ENCODE results near the gene GALNT10. TPM values are rescaled to one million over a fixed set of nuclear protein-coding genes. Genes with fewer than 3 reads are reported as not detected.

The GALNT10 gene
- total RNA-seq, 1 donor from 2014 or later = 10.2 TPM

DNA sequence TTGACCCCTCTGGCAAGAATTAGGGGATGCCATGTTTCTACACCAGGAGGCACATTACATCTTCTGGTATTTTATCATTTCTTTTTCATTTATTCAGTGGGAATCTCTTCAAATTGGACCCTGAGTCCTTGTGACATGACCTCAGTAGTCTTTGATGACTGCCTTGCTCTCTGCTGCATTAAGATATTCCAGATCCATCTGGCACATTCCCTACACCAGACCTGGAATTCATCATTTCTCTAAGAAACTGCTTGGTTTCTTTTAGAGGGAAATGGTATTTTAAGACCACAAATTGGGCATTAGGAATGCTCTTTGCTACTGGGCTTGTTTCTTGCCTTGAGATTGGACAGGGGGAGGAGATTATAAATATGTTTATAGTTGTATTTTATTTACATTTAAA is 61.0 kb downstream of the GALNT10 start:
- TF ChIP-seq CTCF (IDR thresholded peaks at IDR 0.05) (no peak), EZH2phosphoT487 (IDR thresholded peaks at IDR 0.05) (no peak), EZH2 (IDR thresholded peaks at IDR 0.05) (no peak)
- Histone ChIP-seq H2AFZ (replicated peaks) (no peak overlapping the region), H3K36me3 (no peaks in the 10 kb centered on the region), H3K4me2 (no peak overlapping the region), H3F3A (ENCODE audit: low read depth) (no peaks in the 10 kb centered on the region), H3K27ac (no peak overlapping the region), H3K9ac (no peak overlapping the region), H3K9me3 (ENCODE audit: low read depth) (no peaks in the 10 kb centered on the region), H3K79me2 (ENCODE audit: low read depth) (no peaks in the 10 kb centered on the region), H3K4me1 (no peaks in the 10 kb centered on the region), H3K27me3 (no peaks in the 10 kb centered on the region), H3K4me3 (no peak overlapping the region), H4K20me1 (ENCODE audit: low read depth) (no peaks in the 10 kb centered on the region)
- no peak overlapping the region for H3K4me3 Mint-ChIP-seq
- H3K9me3 Mint-ChIP-seq = peaks cover 4% of the 10 kb centered on the region
- H3K4me1 Mint-ChIP-seq = peaks cover 26% of the 10 kb centered on the region
- H3K27ac Mint-ChIP-seq = no peak overlapping the region
- DNase-seq (ENCODE audit: low spot score) = no peak
- no peaks in the 10 kb centered on the region for H3K27me3 Mint-ChIP-seq (ENCODE audit: insufficient read depth, low read depth)
- peaks cover 5% of the 10 kb centered on the region for H3K36me3 Mint-ChIP-seq

- H3K4me3 ChIP-seq = no peak overlapping the region
- no peaks in the 10 kb centered on the region for H3K4me1 ChIP-seq
- Mint-ChIP-seq H3K9me3 (no peaks in the 10 kb centered on the region), H3K4me1 (peaks cover 44% of the 10 kb centered on the region), H3K27me3 (ENCODE audit: insufficient read depth, low read depth) (no peaks in the 10 kb centered on the region), H3K4me3 (no peak overlapping the region), H3K27ac (no peak overlapping the region), H3K36me3 (peaks cover 5% of the 10 kb centered on the region)
- no peak for TF ChIP-seq EZH2 (IDR thresholded peaks at IDR 0.05)
- no peak for TF ChIP-seq CTCF (IDR thresholded peaks at IDR 0.05)
- TF ChIP-seq EZH2phosphoT487 (IDR thresholded peaks at IDR 0.05) = no peak
- no peaks in the 10 kb centered on the region for H3K36me3 ChIP-seq
- no peaks in the 10 kb centered on the region for H3F3A ChIP-seq (ENCODE audit: low read depth)
- H3K9me3 ChIP-seq (ENCODE audit: low read depth) = no peaks in the 10 kb centered on the region
- peaks cover under 1% of the 10 kb centered on the region for H3K27me3 ChIP-seq
- no peak for DNase-seq (ENCODE audit: low spot score)
- H3K27ac ChIP-seq = no peak overlapping the region
- no peaks in the 10 kb centered on the region for H4K20me1 ChIP-seq (ENCODE audit: low read depth)
- no peaks in the 10 kb centered on the region for H3K79me2 ChIP-seq (ENCODE audit: low read depth)
- no peak overlapping the region for H2AFZ ChIP-seq (replicated peaks)
- H3K4me2 ChIP-seq = no peak overlapping the region
- no peak overlapping the region for H3K9ac ChIP-seq
Measured at GRCh38 chr5:154253807-154254206, 63.3 kb downstream of the GALNT10 start.

- peaks cover 46% of the 10 kb centered on the region for H3K4me1 Mint-ChIP-seq
- peaks cover 5% of the 10 kb centered on the region for H3K36me3 Mint-ChIP-seq
- Histone ChIP-seq H4K20me1 (ENCODE audit: low read depth) (peaks cover 10% of the 10 kb centered on the region), H3K4me3 (no peak overlapping the region), H3K4me2 (no peak overlapping the region), H3K36me3 (no peaks in the 10 kb centered on the region), H3F3A (ENCODE audit: low read depth) (peaks cover 9% of the 10 kb centered on the region), H3K9me3 (ENCODE audit: low read depth) (no peaks in the 10 kb centered on the region), H3K79me2 (ENCODE audit: low read depth) (no peaks in the 10 kb centered on the region), H3K4me1 (peaks cover 10% of the 10 kb centered on the region), H3K27me3 (peaks cover 10% of the 10 kb centered on the region), H3K9ac (no peak overlapping the region), H2AFZ (replicated peaks) (no peak overlapping the region), H3K27ac (no peak overlapping the region)
- no peak for DNase-seq (ENCODE audit: low spot score)
- H3K27ac Mint-ChIP-seq = no peak overlapping the region
- H3K9me3 Mint-ChIP-seq = no peaks in the 10 kb centered on the region
- no peak for TF ChIP-seq EZH2phosphoT487 (IDR thresholded peaks at IDR 0.05)
- no peak for TF ChIP-seq CTCF (IDR thresholded peaks at IDR 0.05)
- no peak overlapping the region for H3K4me3 Mint-ChIP-seq
- H3K27me3 Mint-ChIP-seq (ENCODE audit: insufficient read depth, low read depth) = no peaks in the 10 kb centered on the region
Measured at GRCh38 chr5:154254896-154255295, 64.4 kb downstream of the GALNT10 start.
